HG03520 (cell line): Measurements from ENCODE around the gene PLEKHM1.

Experiments used
- ATAC-seq: cut with Tn5 transposase; IDR thresholded peaks from one replicate; pipeline ENCODE4 v1.9.1; 2021; ENCODE audit warnings: mild to moderate bottlenecking, moderate library complexity; ENCODE audit not compliant: unreplicated experiment

PLEKHM1 gene

GRCh38 chr17:45405250-45406086 lies 85.1 kb downstream of the PLEKHM1 start:
- ATAC-seq, result no peak

GRCh38 chr17:45404870-45405249 lies 85.7 kb downstream of the PLEKHM1 start:
- ATAC-seq, result no peak

GRCh38 chr17:45403906-45404490 lies 86.5 kb downstream of the PLEKHM1 start:
- no peak for ATAC-seq

GRCh38 chr17:45402916-45403315 lies 87.6 kb downstream of the PLEKHM1 start:
- ATAC-seq, result no peak

- ATAC-seq, result no peak
These were observed 91.7 kb downstream of the PLEKHM1 start for GRCh38 chr17:45398800-45399199.

GRCh38 chr17:45397796-45398195 lies 92.7 kb downstream of the PLEKHM1 start:
- ATAC-seq, result no peak

GRCh38 chr17:45396496-45397205 lies 93.9 kb downstream of the PLEKHM1 start:
- ATAC-seq, result no peak

GRCh38 chr17:45395569-45396415 lies 94.7 kb downstream of the PLEKHM1 start:
- no peak for ATAC-seq

GRCh38 chr17:45394913-45395568 lies 95.5 kb downstream of the PLEKHM1 start:
- ATAC-seq, result no peak

- no peak for ATAC-seq
These were observed 96.0 kb downstream of the PLEKHM1 start for GRCh38 chr17:45394564-45394912.

GRCh38 chr17:45394091-45394490 lies 96.4 kb downstream of the PLEKHM1 start:
- no peak for ATAC-seq

GRCh38 chr17:45393411-45393810 lies 97.1 kb downstream of the PLEKHM1 start:
- no peak for ATAC-seq

GRCh38 chr17:45391918-45392317 lies 98.6 kb downstream of the PLEKHM1 start:
- no peak for ATAC-seq

- ATAC-seq, result no peak
These were observed 99.2 kb downstream of the PLEKHM1 start for GRCh38 chr17:45391291-45391690.

GRCh38 chr17:45389354-45389753 lies 101.2 kb downstream of the PLEKHM1 start:
- no peak for ATAC-seq

- ATAC-seq, result no peak
These were observed 101.8 kb downstream of the PLEKHM1 start for GRCh38 chr17:45388604-45389325.

GRCh38 chr17:45387739-45388138 lies 102.8 kb downstream of the PLEKHM1 start:
- ATAC-seq, result no peak

GRCh38 chr17:45386178-45386577 lies 104.3 kb downstream of the PLEKHM1 start:
- ATAC-seq, result no peak
